Esophagus (tissue), 2 donors: ENCODE measurements around the gene DBNDD1. TPM values are rescaled to one million over a fixed set of nuclear protein-coding genes. Genes with fewer than 3 reads are reported as not detected.
A peak's percentile ranks its signal among the peaks of the same experiment; 100 is the strongest.

ENCODE experiments used
- H3K27ac ChIP-seq, 2 donors: one replicate each; pipeline ENCODE4 v1.5.1; 2013; ENCODE audit warnings: low read depth in 2 of 2, mild to moderate bottlenecking in 2 of 2, inconsistent platforms in 1 of 2, low read length in 1 of 2, moderate library complexity in 1 of 2
- H3K27me3 ChIP-seq, 2 donors: one replicate each; pipeline ENCODE4 v1.6.1; 2013; ENCODE audit warnings: low read length in 2 of 2, control low read depth in 1 of 2, mild to moderate bottlenecking in 1 of 2; ENCODE audit not compliant: insufficient read depth in 2 of 2, control insufficient read depth in 1 of 2
- H3K36me3 ChIP-seq, 2 donors: one replicate each; pipeline ENCODE4 v1.6.1; 2013; ENCODE audit warnings: low read length in 1 of 2; ENCODE audit not compliant: control insufficient read depth in 2 of 2, insufficient read depth in 2 of 2
- H3K4me1 ChIP-seq, 2 donors: one replicate each; pipeline ENCODE4 v1.6.1; 2013; ENCODE audit warnings: low read length in 1 of 2; ENCODE audit not compliant: control insufficient read depth in 2 of 2, insufficient read depth in 2 of 2
- H3K4me3 ChIP-seq, 2 donors: one replicate each; pipeline ENCODE4 v1.5.1; 2013; ENCODE audit warnings: low read length in 2 of 2, mild to moderate bottlenecking in 2 of 2, low read depth in 1 of 2, moderate library complexity in 1 of 2
- H3K9me3 ChIP-seq, 2 donors: one replicate each; pipeline ENCODE4 v1.6.1; 2013; ENCODE audit warnings: mild to moderate bottlenecking in 2 of 2, low read depth in 1 of 2, low read length in 1 of 2, moderate library complexity in 1 of 2; ENCODE audit not compliant: control insufficient read depth in 2 of 2, insufficient read depth in 1 of 2
- WGBS, 2 donors: extraction: QIAGEN DNeasy Blood & Tissue Kit; methylation state at CpG; one replicate each; pipeline ENCODE4 v1.1.7; 2013; 5-methylcytosine and 5-hydroxymethylcytosine counted together
- polyA plus RNA-seq, 2 donors: library from polyadenylated mRNA; stranded (reverse); fragments of 200-250 nt; gene quantifications; one replicate each; pipeline ENCODE4 v1.2.3, GENCODE V29; 2013
- donor health status: healthy with polysubstance abuse.
- donor health status: Bipolar disorder and iron deficiency.

The DBNDD1 gene
- polyA plus RNA-seq, 2 donors: 17.9 TPM

GRCh38 chr16:90007015-90007414 lies 12.2 kb downstream of the DBNDD1 start:
- H3K4me3 ChIP-seq: no peak overlapping the region
- WGBS, 2 donors: 85 to 88% methylated on average over 7 of the region's 7 CpGs
- H3K36me3 ChIP-seq: peaks cover 0 to 6% of the 10 kb centered on the region in 2 donors
- H3K9me3 ChIP-seq: no peaks in the 10 kb centered on the region
- H3K27ac ChIP-seq: no peak overlapping the region
- H3K27me3 ChIP-seq: no peaks in the 10 kb centered on the region
- H3K4me1 ChIP-seq: peaks cover 0 to 6% of the 10 kb centered on the region in 2 donors

GRCh38 chr16:90005956-90006663 lies 13.1 kb downstream of the DBNDD1 start:
- peaks cover 0 to 6% of the 10 kb centered on the region in 2 donors for H3K36me3 ChIP-seq
- H3K27ac ChIP-seq: no peak overlapping the region
- WGBS, 2 donors: 93 to 94% methylated on average over 37 of the region's 37 CpGs
- no peaks in the 10 kb centered on the region for H3K9me3 ChIP-seq
- peaks cover 0 to 6% of the 10 kb centered on the region in 2 donors for H3K4me1 ChIP-seq
- no peak overlapping the region for H3K4me3 ChIP-seq
- no peaks in the 10 kb centered on the region for H3K27me3 ChIP-seq

GRCh38 chr16:90004577-90004976 lies 14.7 kb downstream of the DBNDD1 start:
- Histone ChIP-seq H3K9me3 (no peaks in the 10 kb centered on the region), H3K4me3 (no peak overlapping the region), H3K27me3 (no peaks in the 10 kb centered on the region), H3K36me3 (peaks cover 0 to 8% of the 10 kb centered on the region in 2 donors), H3K4me1 (peaks cover 0 to 15% of the 10 kb centered on the region in 2 donors), H3K27ac (no peak overlapping the region)
- WGBS, 2 donors: 75 to 76% methylated on average over 11 of the region's 11 CpGs

- WGBS, 2 donors: 77 to 80% methylated on average over 7 of the region's 7 CpGs
- peaks cover 0 to 14% of the 10 kb centered on the region in 2 donors for H3K36me3 ChIP-seq
- H3K9me3 ChIP-seq: no peaks in the 10 kb centered on the region
- peaks cover 0 to 12% of the 10 kb centered on the region in 2 donors for H3K4me1 ChIP-seq
- no peaks in the 10 kb centered on the region for H3K27me3 ChIP-seq
- H3K4me3 ChIP-seq: no peak overlapping the region
- H3K27ac ChIP-seq: no peak overlapping the region
Observed at GRCh38 chr16:90002759-90003158, 16.5 kb downstream of the DBNDD1 start.

DNA sequence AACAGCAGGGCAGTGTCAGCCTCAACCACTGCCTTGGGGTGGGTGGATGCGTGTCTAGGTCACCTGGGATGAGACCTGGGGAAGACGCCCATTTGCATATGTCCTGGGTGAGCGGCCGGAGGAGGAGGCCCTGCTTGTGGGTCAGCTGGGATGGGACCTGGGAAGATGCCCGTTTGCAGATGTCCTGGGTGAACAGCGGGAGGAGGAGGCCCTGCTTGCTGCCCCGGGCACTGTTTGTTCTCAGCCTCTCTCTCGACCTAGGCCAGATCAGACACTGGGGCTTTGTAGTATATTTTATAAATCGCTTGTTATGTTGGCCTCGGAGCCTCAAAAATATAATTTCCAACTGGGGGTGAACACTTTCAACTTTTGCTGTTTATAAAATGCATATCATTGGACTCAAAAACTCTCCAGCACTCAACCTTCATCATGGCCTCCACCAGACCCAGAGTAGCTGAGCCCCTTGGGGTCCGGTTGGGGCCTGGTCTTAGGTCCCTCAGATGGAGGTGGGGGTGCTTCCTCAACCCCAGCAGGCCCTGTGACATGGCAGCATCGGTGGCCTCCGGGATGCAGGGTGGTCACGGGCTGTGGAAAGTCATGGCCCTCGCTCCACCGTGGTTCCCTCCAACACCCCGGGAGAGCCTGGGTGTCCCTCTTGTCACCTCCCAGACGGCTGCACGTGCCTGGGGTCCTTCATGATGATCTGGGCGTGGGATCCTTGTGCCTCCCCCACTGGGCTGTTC lies 17.3 kb downstream of the DBNDD1 start:
- Histone ChIP-seq H3K36me3 (peaks cover 0 to 14% of the 10 kb centered on the region in 2 donors), H3K4me3 (no peak overlapping the region), H3K27ac (no peak overlapping the region), H3K27me3 (no peaks in the 10 kb centered on the region), H3K9me3 (no peaks in the 10 kb centered on the region), H3K4me1 (peaks cover 0 to 12% of the 10 kb centered on the region in 2 donors)
- WGBS, 2 donors: 85 to 87% methylated on average over 20 of the region's 20 CpGs

- no peak overlapping the region for H3K27ac ChIP-seq
- H3K27me3 ChIP-seq: no peaks in the 10 kb centered on the region
- H3K36me3 ChIP-seq: peaks cover 0 to 11% of the 10 kb centered on the region in 2 donors
- H3K4me3 ChIP-seq: no peak overlapping the region
- 84 to 86% methylated on average over 19 of the region's 19 CpGs for WGBS, 2 donors
- peaks cover 0 to 12% of the 10 kb centered on the region in 2 donors for H3K4me1 ChIP-seq
- peaks cover 0 to 2% of the 10 kb centered on the region in 2 donors for H3K9me3 ChIP-seq
Observed at GRCh38 chr16:90000733-90001427, 18.4 kb downstream of the DBNDD1 start.

- WGBS, 2 donors: 85 to 86% methylated on average over 38 of the region's 38 CpGs
- H3K4me3 ChIP-seq: no peak overlapping the region
- peaks cover 0 to 9% of the 10 kb centered on the region in 2 donors for H3K36me3 ChIP-seq
- peaks cover 0 to 12% of the 10 kb centered on the region in 2 donors for H3K4me1 ChIP-seq
- H3K9me3 ChIP-seq: peaks cover 0 to 10% of the 10 kb centered on the region in 2 donors
- no peaks in the 10 kb centered on the region for H3K27me3 ChIP-seq
- H3K27ac ChIP-seq: no peak overlapping the region
Observed at GRCh38 chr16:89999831-90000574, 19.3 kb downstream of the DBNDD1 start.

GRCh38 chr16:89996178-89996489 lies 23.1 kb downstream of the DBNDD1 start:
- 97% methylated on average over 1 of the region's 1 CpG for WGBS, 2 donors
- Histone ChIP-seq H3K4me3 (no peak overlapping the region), H3K36me3 (peaks cover 19 to 30% of the 10 kb centered on the region in 2 donors), H3K9me3 (peaks cover 0 to 15% of the 10 kb centered on the region in 2 donors), H3K27ac (peak overlapping the region; percentile 3 to 89), H3K27me3 (no peaks in the 10 kb centered on the region), H3K4me1 (peaks cover 0 to 10% of the 10 kb centered on the region in 2 donors)
